Nephron progenitor cell (in vitro differentiated cells): ENCODE results near the gene TMEM158.

Experiments used
- DNase-seq: peaks from one replicate; pipeline ENCODE4 v3.0.0; 2021
- H3K27ac Mint-ChIP-seq: 2 replicates; pipeline ENCODE4 v1.8.0; 2021; ENCODE audit warnings: mild to moderate bottlenecking, moderate library complexity, mixed read lengths
- H3K27me3 Mint-ChIP-seq: 2 replicates; pipeline ENCODE4 v1.8.0; 2021; ENCODE audit warnings: mild to moderate bottlenecking, low read depth, mixed read lengths; ENCODE audit not compliant: poor library complexity
- H3K36me3 Mint-ChIP-seq: 2 replicates; pipeline ENCODE4 v1.8.0; 2021; ENCODE audit warnings: low read depth, mixed read lengths
- H3K4me1 Mint-ChIP-seq: 2 replicates; pipeline ENCODE4 v1.8.0; 2021; ENCODE audit warnings: mixed read lengths
- H3K4me3 Mint-ChIP-seq: 2 replicates; pipeline ENCODE4 v1.8.0; 2021; ENCODE audit warnings: mild to moderate bottlenecking, moderate library complexity, mixed read lengths
- H3K9me3 Mint-ChIP-seq: 2 replicates; pipeline ENCODE4 v1.8.0; 2021; ENCODE audit warnings: mild to moderate bottlenecking, moderate library complexity, mixed read lengths
- TF ChIP-seq, protein P1 (sequence below): fragments of 200-600 bp; sonication (generic); IDR thresholded peaks from 2 replicates; pipeline ENCODE4 v1.5.0; 2021; ENCODE audit warnings: antibody characterized with exemption

TMEM158 gene

GRCh38 chr3:45191424-45191823, 34.7 kb downstream of the TMEM158 start:
- DNase-seq = no peak
- no peaks in the 10 kb centered on the region for H3K9me3 Mint-ChIP-seq
- TF ChIP-seq, protein P1, sequence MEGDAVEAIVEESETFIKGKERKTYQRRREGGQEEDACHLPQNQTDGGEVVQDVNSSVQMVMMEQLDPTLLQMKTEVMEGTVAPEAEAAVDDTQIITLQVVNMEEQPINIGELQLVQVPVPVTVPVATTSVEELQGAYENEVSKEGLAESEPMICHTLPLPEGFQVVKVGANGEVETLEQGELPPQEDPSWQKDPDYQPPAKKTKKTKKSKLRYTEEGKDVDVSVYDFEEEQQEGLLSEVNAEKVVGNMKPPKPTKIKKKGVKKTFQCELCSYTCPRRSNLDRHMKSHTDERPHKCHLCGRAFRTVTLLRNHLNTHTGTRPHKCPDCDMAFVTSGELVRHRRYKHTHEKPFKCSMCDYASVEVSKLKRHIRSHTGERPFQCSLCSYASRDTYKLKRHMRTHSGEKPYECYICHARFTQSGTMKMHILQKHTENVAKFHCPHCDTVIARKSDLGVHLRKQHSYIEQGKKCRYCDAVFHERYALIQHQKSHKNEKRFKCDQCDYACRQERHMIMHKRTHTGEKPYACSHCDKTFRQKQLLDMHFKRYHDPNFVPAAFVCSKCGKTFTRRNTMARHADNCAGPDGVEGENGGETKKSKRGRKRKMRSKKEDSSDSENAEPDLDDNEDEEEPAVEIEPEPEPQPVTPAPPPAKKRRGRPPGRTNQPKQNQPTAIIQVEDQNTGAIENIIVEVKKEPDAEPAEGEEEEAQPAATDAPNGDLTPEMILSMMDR = no peak
- H3K4me1 Mint-ChIP-seq = peaks cover 11% of the 10 kb centered on the region
- H3K4me3 Mint-ChIP-seq = no peak overlapping the region
- H3K36me3 Mint-ChIP-seq = no peaks in the 10 kb centered on the region
- no peak overlapping the region for H3K27ac Mint-ChIP-seq
- peaks cover 6% of the 10 kb centered on the region for H3K27me3 Mint-ChIP-seq

DNA sequence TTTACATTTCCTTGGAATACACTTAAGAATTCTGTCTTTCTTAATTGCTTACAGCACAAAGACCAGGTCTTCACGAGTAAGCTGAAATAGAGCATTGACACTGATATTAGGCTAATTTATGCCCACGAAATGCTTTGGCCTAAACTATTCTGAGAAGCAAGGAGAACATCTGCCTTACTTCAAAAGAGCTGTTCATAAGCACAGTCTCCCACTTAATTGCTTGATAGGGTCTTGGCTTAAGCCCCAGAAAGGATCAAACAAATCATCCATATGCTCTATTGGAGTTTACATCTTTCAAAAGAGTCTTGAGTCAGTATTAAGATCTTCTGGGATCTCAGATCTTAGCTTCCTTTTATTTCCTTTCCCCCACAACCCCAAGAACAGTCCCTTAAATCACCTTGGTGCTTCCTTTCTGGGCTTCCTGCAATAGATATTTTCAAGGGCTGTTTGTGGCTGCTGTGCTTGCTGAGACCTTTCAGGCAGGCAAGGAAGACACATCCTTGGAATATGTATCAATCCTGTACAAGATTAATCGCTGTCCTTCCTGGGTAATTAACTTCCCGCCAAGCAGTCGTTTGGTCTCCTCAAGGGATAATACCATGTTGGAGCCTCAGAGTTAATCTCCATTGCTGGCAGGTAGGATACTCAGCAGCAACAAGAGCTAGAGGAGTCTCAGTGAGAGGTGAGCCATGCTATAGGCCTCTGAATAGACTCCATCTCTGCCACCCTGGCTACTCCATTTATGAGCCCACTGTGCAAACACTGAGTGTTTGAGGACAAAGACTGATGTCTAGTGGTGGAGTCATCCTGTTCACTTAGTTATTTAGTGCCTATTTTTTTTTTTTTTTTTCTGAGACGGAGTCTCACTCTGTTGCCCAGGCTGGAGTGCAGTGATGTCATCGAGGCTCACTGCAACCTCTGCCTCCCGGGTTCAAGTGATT, 37.1 kb downstream of the TMEM158 start:
- no peak overlapping the region for H3K4me3 Mint-ChIP-seq
- H3K27ac Mint-ChIP-seq = no peak overlapping the region
- TF ChIP-seq, protein P1 = no peak
- no peak for DNase-seq
- H3K9me3 Mint-ChIP-seq = no peaks in the 10 kb centered on the region
- peaks cover 11% of the 10 kb centered on the region for H3K4me1 Mint-ChIP-seq
- H3K27me3 Mint-ChIP-seq = peaks cover 4% of the 10 kb centered on the region
- no peaks in the 10 kb centered on the region for H3K36me3 Mint-ChIP-seq

- TF ChIP-seq, protein P1 = no peak
- H3K4me1 Mint-ChIP-seq = peaks cover 14% of the 10 kb centered on the region
These were observed 38.4 kb downstream of the TMEM158 start for GRCh38 chr3:45187694-45188141.

DNA sequence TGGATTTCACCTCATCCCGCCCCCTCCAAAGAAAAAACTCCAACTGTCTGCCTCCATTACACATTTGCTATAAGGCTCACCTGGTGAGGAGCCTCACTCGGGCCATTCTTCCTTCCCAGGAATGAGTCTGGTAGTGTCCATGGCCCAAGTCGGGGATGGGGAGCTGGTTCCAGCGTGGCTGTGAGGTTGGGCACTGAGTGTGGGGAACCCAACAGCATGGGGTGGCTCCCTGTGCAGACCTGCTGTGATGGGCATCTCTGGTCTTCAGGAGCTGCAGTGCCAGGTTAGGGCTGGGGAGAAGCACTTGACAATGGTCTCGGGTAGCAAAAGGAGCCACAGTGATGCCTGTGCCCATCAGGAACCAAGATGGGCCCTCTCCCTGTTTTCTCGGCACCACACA, 39.2 kb downstream of the TMEM158 start:
- H3K27me3 Mint-ChIP-seq = peaks cover 3% of the 10 kb centered on the region
- no peaks in the 10 kb centered on the region for H3K9me3 Mint-ChIP-seq
- no peaks in the 10 kb centered on the region for H3K36me3 Mint-ChIP-seq
- H3K4me1 Mint-ChIP-seq = peaks cover 17% of the 10 kb centered on the region
- no peak overlapping the region for H3K4me3 Mint-ChIP-seq
- no peak for DNase-seq
- H3K27ac Mint-ChIP-seq = no peak overlapping the region
- TF ChIP-seq, protein P1 = no peak

More at GRCh38 chr3:45187694-45188141, 38.4 kb downstream of the TMEM158 start:
- no peak overlapping the region for H3K27ac Mint-ChIP-seq
- no peaks in the 10 kb centered on the region for H3K9me3 Mint-ChIP-seq
- no peak for DNase-seq
- H3K27me3 Mint-ChIP-seq = peaks cover 4% of the 10 kb centered on the region
- H3K36me3 Mint-ChIP-seq = no peaks in the 10 kb centered on the region
- H3K4me3 Mint-ChIP-seq = no peak overlapping the region

- Mint-ChIP-seq H3K36me3 (no peaks in the 10 kb centered on the region), H3K4me1 (peaks cover 23% of the 10 kb centered on the region), H3K9me3 (no peaks in the 10 kb centered on the region), H3K4me3 (no peak overlapping the region), H3K27me3 (no peaks in the 10 kb centered on the region), H3K27ac (no peak overlapping the region)
- TF ChIP-seq, protein P1 = no peak
- no peak for DNase-seq
These were observed 40.6 kb downstream of the TMEM158 start for GRCh38 chr3:45185461-45185860.
